HepG2 (cell line): ENCODE measurements around the gene CORO1A. TPM values are rescaled to one million over a fixed set of nuclear protein-coding genes. Genes with fewer than 3 reads are reported as not detected.

Experiments used
- ATAC-seq: fragments of 200-7000 bp; cut with Tn5 transposase; 3 replicates; pipeline ENCODE4 v1.9.1; 2020; ENCODE audit warnings: mild to moderate bottlenecking, moderate library complexity
- BruUV-seq: library from RNA; stranded (reverse); fragments of 400-500 nt; replicated peaks from 2 replicates; lab custom pipeline; 2021; lab: Mats Ljungman, UMichigan
- CTCF ChIA-PET: fragments of 300-600 bp; formaldehyde crosslinking; extraction: SDS; loops from one replicate; lab custom pipeline; 2021; ENCODE audit warnings: low total read pairs, inconsistent platforms, low intra/inter-chr PET ratio; lab: Yijun Ruan, JAX
- POLR2A ChIA-PET: fragments of 350-600 bp; sonication (Branson Sonifier 250); formaldehyde crosslinking; loops from one replicate; lab custom pipeline; 2020; ENCODE audit warnings: antibody characterized with exemption, inconsistent platforms; lab: Yijun Ruan, JAX
- DNase-seq: peaks from one replicate; pipeline ENCODE4 v3.0.0-alpha.2; 2015; ENCODE audit warnings: low spot score
- FAIRE-seq: peaks from 3 replicates; lab custom pipeline; 2011; peaks lifted over from hg19 to GRCh38; lab: Jason Lieb, UNC
- H2AFZ ChIP-seq: one replicate; pipeline ENCODE4 v1.6.1; 2011; ENCODE audit warnings: low read length, inconsistent platforms
- H3K27ac ChIP-seq: fragments of 300-600 bp; 3 replicates; pipeline ENCODE4 v1.8.0; 2011; ENCODE audit warnings: mixed run types, mild to moderate bottlenecking, mixed read lengths, low read length, inconsistent platforms; ENCODE audit not compliant: insufficient read depth; ENCODE audit errors: extremely low read length
- H3K27me3 ChIP-seq, 2 experiments: fragments of 200-600 bp in 1 of 2; 2 replicates in 1 of 2; 3 replicates in 1 of 2; pipeline versions ENCODE4 v1.6.0 to v1.8.0; 2011; ENCODE audit warnings: low read length in 2 of 2, mild to moderate bottlenecking in 2 of 2, moderate library complexity in 2 of 2, inconsistent platforms in 1 of 2; ENCODE audit not compliant: insufficient read depth in 2 of 2, control insufficient read depth in 1 of 2
- H3K36me3 ChIP-seq, 2 experiments: fragments of 200-600 bp in 1 of 2; replicated peaks in 1 of 2; 2 replicates in 1 of 2; 3 replicates in 1 of 2; pipeline versions ENCODE4 v1.5.1 to v1.8.0; 2011; ENCODE audit warnings: low read length in 2 of 2, inconsistent platforms in 1 of 2; ENCODE audit not compliant: insufficient read depth in 2 of 2, control insufficient read depth in 1 of 2
- H3K4me1 ChIP-seq: 2 replicates; pipeline ENCODE4 v1.5.1; 2012; ENCODE audit warnings: low read length, inconsistent platforms; ENCODE audit not compliant: insufficient read depth
- H3K4me2 ChIP-seq: 2 replicates; pipeline ENCODE4 v1.6.0; 2011; ENCODE audit warnings: low read depth, low read length, inconsistent platforms
- H3K4me3 ChIP-seq, 3 experiments: fragments of 200-600 bp in 1 of 3; sonication (generic), shearing (Covaris generic) in 1 of 3; replicated peaks in 1 of 3; 2 replicates each; pipeline ENCODE4 v1.5.1; 2011 to 2016; ENCODE audit warnings: low read length in 3 of 3, inconsistent platforms in 2 of 3, low read depth in 2 of 3, mild to moderate bottlenecking in 2 of 3, control low read depth in 1 of 3, mixed read lengths in 1 of 3; ENCODE audit not compliant: insufficient read depth in 1 of 3
- H3K79me2 ChIP-seq: one replicate; pipeline ENCODE4 v1.6.1; 2011; ENCODE audit warnings: low read length, inconsistent platforms; ENCODE audit not compliant: insufficient read depth
- H3K9ac ChIP-seq: 2 replicates; pipeline ENCODE4 v1.6.0; 2011; ENCODE audit warnings: mild to moderate bottlenecking, low read depth, low read length, inconsistent platforms; ENCODE audit not compliant: insufficient read depth
- H3K9me3 ChIP-seq: 2 replicates; pipeline ENCODE4 v1.5.1; 2012; ENCODE audit warnings: mild to moderate bottlenecking, low read length
- H4K20me1 ChIP-seq: 2 replicates; pipeline ENCODE4 v1.6.0; 2011; ENCODE audit warnings: inconsistent platforms, mild to moderate bottlenecking, low read length, moderate library complexity; ENCODE audit not compliant: insufficient read depth
- HCFC1 ChIP-seq: fragments of 150-350 bp; IDR thresholded peaks from 2 replicates; pipeline ENCODE4 v1.6.1; 2014; ENCODE audit warnings: low read depth, low read length
- HHEX ChIP-seq: IDR thresholded peaks from 2 replicates; pipeline ENCODE4 v1.6.1; 2016; ENCODE audit warnings: control low read depth
- TEAD3 ChIP-seq: optimal IDR thresholded peaks from 2 replicates; pipeline ENCODE3; 2016; ENCODE audit warnings: borderline replicate concordance
- ZBTB7A ChIP-seq: sonication (generic); formaldehyde crosslinking; IDR thresholded peaks from 2 replicates; pipeline ENCODE4 v1.8.0; 2022; ENCODE audit warnings: mild to moderate bottlenecking, missing genetic modification reagents
- ZEB1 ChIP-seq: IDR thresholded peaks from 2 replicates; pipeline ENCODE4 v1.6.1; 2012; ENCODE audit warnings: mild to moderate bottlenecking, low read depth, inconsistent platforms; ENCODE audit not compliant: insufficient replicate concordance
- ZNF44 ChIP-seq: sonication (generic); formaldehyde crosslinking; IDR thresholded peaks from 2 replicates; pipeline ENCODE4 v1.5.1; 2020; ENCODE audit warnings: mild to moderate bottlenecking, missing genetic modification reagents
- ZNF777 ChIP-seq: sonication (generic); formaldehyde crosslinking; IDR thresholded peaks from 2 replicates; pipeline ENCODE4 v1.4.0; 2020; ENCODE audit warnings: missing genetic modification reagents
- WGBS: methylation state at CpG from one replicate; pipeline ENCODE4 v1.1.6; 2017; ENCODE audit warnings: low lambda C conversion rate; 5-methylcytosine and 5-hydroxymethylcytosine counted together
- in situ Hi-C: cut with HindIII; loops from 2 replicates; pipeline ENCODE4 v1.10.0; 2017; ENCODE audit warnings: low pct_unique_long_range_greater_than_20kb; ENCODE audit not compliant: extremely low pct_ligation_motif_present
- intact Hi-C: fragments of 100-400 bp; cut with micrococcal nuclease; formaldehyde crosslinking; loops from one replicate; pipeline ENCODE4 v1.10.0; 2022; ENCODE audit not compliant: unreplicated experiment
- polyA plus RNA-seq, 8 experiments: library from polyadenylated mRNA; depleted of rRNA in 3 of 8; stranded (reverse) in 7 of 8; unstranded in 1 of 8; fragments of >200 nt; fragmentation: Illumina TruSeq in 4 of 8; extraction: Trizol in 4 of 8; gene quantifications; 2 replicates each; pipeline versions ENCODE4 v1.2.1 to v1.2.3, GENCODE V29; 2011 to 2016; ENCODE audit warnings: low read depth in 4 of 8, missing spikeins in 1 of 8, mixed read lengths in 1 of 8; ENCODE audit not compliant: insufficient read depth in 1 of 8
- total RNA-seq, 5 experiments: library from RNA; depleted of rRNA; stranded (reverse); fragments of >200 nt; fragmentation: Illumina TruSeq; extraction: Trizol; gene quantifications; 2 replicates each; pipeline ENCODE4 v1.2.3, GENCODE V29; 2016; ENCODE audit warnings: low read depth in 1 of 5
- TF ChIP-seq, protein P1 (sequence below): sonication (generic); formaldehyde crosslinking; IDR thresholded peaks from 2 replicates; pipeline ENCODE4 v1.5.0; 2020; ENCODE audit warnings: mild to moderate bottlenecking, missing genetic modification reagents
- TF ChIP-seq, protein P2 (sequence below): sonication (generic); formaldehyde crosslinking; IDR thresholded peaks from 2 replicates; pipeline ENCODE4 v1.8.1; 2023; ENCODE audit warnings: mild to moderate bottlenecking, inconsistent platforms, moderate library complexity, missing genetic modification reagents, borderline replicate concordance
- TF ChIP-seq, protein P3 (sequence below): sonication (generic); formaldehyde crosslinking; IDR thresholded peaks from 2 replicates; pipeline ENCODE4 v1.8.0; 2022; ENCODE audit warnings: missing genetic modification reagents, low read depth, mild to moderate bottlenecking, borderline replicate concordance
- TF ChIP-seq, protein P4 (sequence below): sonication (generic); formaldehyde crosslinking; IDR thresholded peaks from 2 replicates; pipeline ENCODE4 v1.4.0; 2020; ENCODE audit warnings: missing genetic modification reagents
- TF ChIP-seq, protein P5 (sequence below): sonication (generic); formaldehyde crosslinking; conservative IDR thresholded peaks from 2 replicates; pipeline ENCODE4 v1.4.0; 2020; ENCODE audit warnings: missing genetic modification reagents

CORO1A gene
- total and polyA plus RNA-seq, 2 of the 13 experiments (the other 11 are each of a cell fraction or from before 2014, with no cell fraction given) = 6.5 to 12.9 TPM

DNA sequence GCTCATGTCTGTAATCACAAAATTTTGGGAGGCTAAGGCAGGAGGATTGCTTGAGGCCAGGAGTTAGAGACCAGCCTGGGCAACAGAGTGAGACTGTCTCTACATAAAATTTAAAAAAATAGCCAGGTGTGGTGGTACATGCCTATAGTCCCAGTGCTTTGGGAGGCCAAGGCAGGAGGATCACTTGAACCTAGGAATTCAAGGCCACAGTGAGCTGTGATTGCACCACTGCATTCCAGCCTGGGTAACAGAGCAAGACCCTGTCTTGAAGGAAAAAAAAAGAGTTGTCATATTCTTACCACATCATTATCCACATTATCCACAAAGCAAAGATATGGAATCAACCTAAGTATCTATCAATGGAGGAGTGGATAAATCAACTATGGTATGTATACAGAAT lies 39.4 kb upstream of the CORO1A start:
- Histone ChIP-seq H3K9ac (no peak overlapping the region), H3K36me3 (no peaks in the 10 kb centered on the region), H4K20me1 (no peaks in the 10 kb centered on the region), H3K9me3 (peaks cover 4% of the 10 kb centered on the region), H3K4me2 (no peak overlapping the region), H3K79me2 (no peaks in the 10 kb centered on the region), H3K4me3 (no peak overlapping the region), H3K27me3 (no peaks in the 10 kb centered on the region), H2AFZ (no peak overlapping the region)
- FAIRE-seq (no peak), DNase-seq (no peak)
- in situ Hi-C loops (no loop called here), intact Hi-C loops (no loop called here)
- ChIA-PET CTCF (no interaction called here), POLR2A (no interaction called here)
- BruUV-seq = no TSS peak
- TF ChIP-seq ZNF777 (CRISPR knock-in tag) = no peak
- peak; percentile 73 for TF ChIP-seq TEAD3 (CRISPR knock-in tag)
- TF ChIP-seq, protein P1, sequence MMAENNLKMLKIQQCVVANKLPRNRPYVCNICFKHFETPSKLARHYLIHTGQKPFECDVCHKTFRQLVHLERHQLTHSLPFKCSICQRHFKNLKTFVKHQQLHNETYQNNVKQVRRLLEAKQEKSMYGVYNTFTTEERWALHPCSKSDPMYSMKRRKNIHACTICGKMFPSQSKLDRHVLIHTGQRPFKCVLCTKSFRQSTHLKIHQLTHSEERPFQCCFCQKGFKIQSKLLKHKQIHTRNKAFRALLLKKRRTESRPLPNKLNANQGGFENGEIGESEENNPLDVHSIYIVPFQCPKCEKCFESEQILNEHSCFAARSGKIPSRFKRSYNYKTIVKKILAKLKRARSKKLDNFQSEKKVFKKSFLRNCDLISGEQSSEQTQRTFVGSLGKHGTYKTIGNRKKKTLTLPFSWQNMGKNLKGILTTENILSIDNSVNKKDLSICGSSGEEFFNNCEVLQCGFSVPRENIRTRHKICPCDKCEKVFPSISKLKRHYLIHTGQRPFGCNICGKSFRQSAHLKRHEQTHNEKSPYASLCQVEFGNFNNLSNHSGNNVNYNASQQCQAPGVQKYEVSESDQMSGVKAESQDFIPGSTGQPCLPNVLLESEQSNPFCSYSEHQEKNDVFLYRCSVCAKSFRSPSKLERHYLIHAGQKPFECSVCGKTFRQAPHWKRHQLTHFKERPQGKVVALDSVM (CRISPR knock-in tag) = peak; percentile 95
- TF ChIP-seq, all 625 proteins: peak for 2
- no peak overlapping the region for H3K27ac ChIP-seq
- peaks cover 54% of the 10 kb centered on the region for H3K4me1 ChIP-seq
- ATAC-seq = no peak

DNA sequence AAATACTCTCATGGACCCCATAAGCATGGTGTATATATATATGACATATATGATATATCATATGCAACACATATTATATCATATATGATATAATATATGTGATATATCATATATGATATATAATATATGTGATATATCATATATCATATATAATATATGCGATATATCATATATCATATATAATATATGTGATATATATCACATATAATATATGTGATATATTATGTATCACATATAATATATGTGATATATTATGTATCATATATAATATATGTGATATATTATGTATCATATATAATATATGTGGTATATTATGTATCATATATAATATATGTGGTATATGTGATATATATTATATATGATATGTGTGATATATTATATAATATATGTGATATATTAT lies 38.5 kb upstream of the CORO1A start:
- DNase-seq (no peak), FAIRE-seq (no peak), ATAC-seq (no peak)
- Histone ChIP-seq H3K9ac (no peak overlapping the region), H3K9me3 (peaks cover 13% of the 10 kb centered on the region), H3K27me3 (no peaks in the 10 kb centered on the region), H2AFZ (no peak overlapping the region), H4K20me1 (no peaks in the 10 kb centered on the region), H3K27ac (no peak overlapping the region), H3K4me3 (no peak overlapping the region), H3K4me2 (no peak overlapping the region), H3K4me1 (peaks cover 47% of the 10 kb centered on the region), H3K79me2 (no peaks in the 10 kb centered on the region), H3K36me3 (no peaks in the 10 kb centered on the region)
- ChIA-PET POLR2A (no interaction called here), CTCF (no interaction called here)
- intact Hi-C loops = no loop called here
- 0% methylated on average over 1 of the region's 1 CpG for WGBS
- no TSS peak for BruUV-seq
- in situ Hi-C loops = no loop called here
- TF ChIP-seq, protein P2, sequence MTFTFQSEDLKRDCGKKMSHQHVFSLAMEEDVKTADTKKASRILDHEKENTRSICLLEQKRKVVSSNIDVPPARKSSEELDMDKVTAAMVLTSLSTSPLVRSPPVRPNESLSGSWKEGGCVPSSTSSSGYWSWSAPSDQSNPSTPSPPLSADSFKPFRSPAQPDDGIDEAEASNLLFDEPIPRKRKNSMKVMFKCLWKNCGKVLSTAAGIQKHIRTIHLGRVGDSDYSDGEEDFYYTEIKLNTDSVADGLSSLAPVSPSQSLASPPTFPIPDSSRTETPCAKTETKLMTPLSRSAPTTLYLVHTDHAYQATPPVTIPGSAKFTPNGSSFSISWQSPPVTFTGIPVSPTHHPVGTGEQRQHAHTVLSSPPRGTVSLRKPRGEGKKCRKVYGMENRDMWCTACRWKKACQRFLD (CRISPR knock-in tag) = no peak
- no peak for TF ChIP-seq ZBTB7A (CRISPR knock-in tag)
- TF ChIP-seq ZNF44 (CRISPR knock-in tag) = no peak
- TF ChIP-seq, protein P3, sequence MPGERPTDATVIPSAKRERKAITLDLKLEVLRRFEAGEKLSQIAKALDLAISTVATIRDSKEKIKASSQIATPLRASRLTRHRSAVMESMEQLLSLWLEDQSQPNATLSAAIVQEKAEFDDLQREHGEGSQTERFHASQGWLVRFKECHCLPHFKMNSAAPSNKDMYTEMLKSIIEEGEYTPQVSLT (CRISPR knock-in tag) = no peak
- TF ChIP-seq, protein P4, sequence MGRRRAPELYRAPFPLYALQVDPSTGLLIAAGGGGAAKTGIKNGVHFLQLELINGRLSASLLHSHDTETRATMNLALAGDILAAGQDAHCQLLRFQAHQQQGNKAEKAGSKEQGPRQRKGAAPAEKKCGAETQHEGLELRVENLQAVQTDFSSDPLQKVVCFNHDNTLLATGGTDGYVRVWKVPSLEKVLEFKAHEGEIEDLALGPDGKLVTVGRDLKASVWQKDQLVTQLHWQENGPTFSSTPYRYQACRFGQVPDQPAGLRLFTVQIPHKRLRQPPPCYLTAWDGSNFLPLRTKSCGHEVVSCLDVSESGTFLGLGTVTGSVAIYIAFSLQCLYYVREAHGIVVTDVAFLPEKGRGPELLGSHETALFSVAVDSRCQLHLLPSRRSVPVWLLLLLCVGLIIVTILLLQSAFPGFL (CRISPR knock-in tag) = no peak
- TF ChIP-seq HHEX (CRISPR knock-in tag) = no peak
- TF ChIP-seq, protein P5, sequence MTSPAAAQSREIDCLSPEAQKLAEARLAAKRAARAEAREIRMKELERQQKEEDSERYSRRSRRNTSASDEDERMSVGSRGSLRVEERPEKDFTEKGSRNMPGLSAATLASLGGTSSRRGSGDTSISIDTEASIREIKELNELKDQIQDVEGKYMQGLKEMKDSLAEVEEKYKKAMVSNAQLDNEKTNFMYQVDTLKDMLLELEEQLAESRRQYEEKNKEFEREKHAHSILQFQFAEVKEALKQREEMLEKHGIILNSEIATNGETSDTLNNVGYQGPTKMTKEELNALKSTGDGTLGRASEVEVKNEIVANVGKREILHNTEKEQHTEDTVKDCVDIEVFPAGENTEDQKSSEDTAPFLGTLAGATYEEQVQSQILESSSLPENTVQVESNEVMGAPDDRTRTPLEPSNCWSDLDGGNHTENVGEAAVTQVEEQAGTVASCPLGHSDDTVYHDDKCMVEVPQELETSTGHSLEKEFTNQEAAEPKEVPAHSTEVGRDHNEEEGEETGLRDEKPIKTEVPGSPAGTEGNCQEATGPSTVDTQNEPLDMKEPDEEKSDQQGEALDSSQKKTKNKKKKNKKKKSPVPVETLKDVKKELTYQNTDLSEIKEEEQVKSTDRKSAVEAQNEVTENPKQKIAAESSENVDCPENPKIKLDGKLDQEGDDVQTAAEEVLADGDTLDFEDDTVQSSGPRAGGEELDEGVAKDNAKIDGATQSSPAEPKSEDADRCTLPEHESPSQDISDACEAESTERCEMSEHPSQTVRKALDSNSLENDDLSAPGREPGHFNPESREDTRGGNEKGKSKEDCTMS (CRISPR knock-in tag) = no peak
- TF ChIP-seq ZEB1 = no peak
- TF ChIP-seq HCFC1 = no peak
